H9 (cell line): ENCODE measurements around the gene ART4. TPM values are rescaled to one million over a fixed set of nuclear protein-coding genes. Genes with fewer than 3 reads are reported as not detected.

ENCODE experiments used
- DNase-seq: peaks from one replicate; pipeline ENCODE4 v3.0.0-alpha.2; 2017
- H2AFZ ChIP-seq: one replicate; pipeline ENCODE4 v1.6.1; 2013; ENCODE audit warnings: mild to moderate bottlenecking, low read length, control low read depth, moderate library complexity
- H2AK5ac ChIP-seq: 2 replicates; pipeline ENCODE4 v1.6.1; 2013; ENCODE audit warnings: low read length, control low read depth, mixed read lengths; ENCODE audit not compliant: insufficient read length
- H2BK120ac ChIP-seq: one replicate; pipeline ENCODE4 v1.6.1; 2013; ENCODE audit warnings: low read depth, mild to moderate bottlenecking, low read length, control low read depth, inconsistent platforms; ENCODE audit not compliant: poor library complexity, severe bottlenecking
- H2BK12ac ChIP-seq: 2 replicates; pipeline ENCODE4 v1.6.1; 2013; ENCODE audit warnings: low read length, control low read depth, mixed read lengths, low read depth; ENCODE audit not compliant: insufficient read length
- H2BK15ac ChIP-seq: 2 replicates; pipeline ENCODE4 v1.6.1; 2013; ENCODE audit warnings: low read depth, low read length, control low read depth
- H2BK20ac ChIP-seq: one replicate; pipeline ENCODE4 v1.6.1; 2013; ENCODE audit warnings: low read depth, mild to moderate bottlenecking, low read length, control low read depth, inconsistent platforms; ENCODE audit not compliant: poor library complexity, severe bottlenecking
- H2BK5ac ChIP-seq: 2 replicates; pipeline ENCODE4 v1.6.1; 2013; ENCODE audit warnings: low read length, control low read depth, mixed read lengths; ENCODE audit not compliant: insufficient read length
- H3K14ac ChIP-seq: 2 replicates; pipeline ENCODE4 v1.6.1; 2013; ENCODE audit warnings: low read length, control low read depth; ENCODE audit not compliant: insufficient read depth
- H3K18ac ChIP-seq: 2 replicates; pipeline ENCODE4 v1.6.1; 2013; ENCODE audit warnings: low read depth, mild to moderate bottlenecking, mixed read lengths, low read length, control low read depth; ENCODE audit not compliant: insufficient read length
- H3K23ac ChIP-seq: 2 replicates; pipeline ENCODE4 v1.6.1; 2013; ENCODE audit warnings: low read length, control low read depth, mixed read lengths, low read depth; ENCODE audit not compliant: insufficient read length
- H3K23me2 ChIP-seq: 2 replicates; pipeline ENCODE4 v1.6.1; 2013; ENCODE audit warnings: low read depth, mild to moderate bottlenecking, mixed read lengths, low read length, control low read depth; ENCODE audit not compliant: insufficient read length, poor library complexity, severe bottlenecking
- H3K27ac ChIP-seq: 2 replicates; pipeline ENCODE4 v1.5.1; 2013; ENCODE audit warnings: low read length, control low read depth, mixed read lengths, low read depth; ENCODE audit not compliant: insufficient read length
- H3K27me3 ChIP-seq: 2 replicates; pipeline ENCODE4 v1.6.1; 2013; ENCODE audit warnings: low read length, control low read depth, inconsistent platforms; ENCODE audit not compliant: insufficient read depth
- H3K4ac ChIP-seq: 2 replicates; pipeline ENCODE4 v1.6.1; 2013; ENCODE audit warnings: low read depth, mild to moderate bottlenecking, control low read depth, inconsistent platforms, low read length, moderate library complexity
- H3K4me1 ChIP-seq: 2 replicates; pipeline ENCODE4 v1.6.1; 2013; ENCODE audit warnings: low read length, control low read depth, inconsistent platforms; ENCODE audit not compliant: insufficient read depth
- H3K4me2 ChIP-seq: 2 replicates; pipeline ENCODE4 v1.6.1; 2013; ENCODE audit warnings: low read length, control low read depth, mixed read lengths; ENCODE audit not compliant: insufficient read length, insufficient read depth
- H3K56ac ChIP-seq: 2 replicates; pipeline ENCODE4 v1.6.1; 2013; ENCODE audit warnings: low read depth, mild to moderate bottlenecking, mixed read lengths, low read length, control low read depth; ENCODE audit not compliant: insufficient read length
- H3K79me1 ChIP-seq: 2 replicates; pipeline ENCODE4 v1.6.1; 2013; ENCODE audit warnings: low read depth, mild to moderate bottlenecking, moderate library complexity, low read length, control low read depth, inconsistent platforms; ENCODE audit not compliant: insufficient read depth, poor library complexity, severe bottlenecking
- H3K79me2 ChIP-seq: 2 replicates; pipeline ENCODE4 v1.6.1; 2013; ENCODE audit warnings: low read length, control low read depth, inconsistent platforms; ENCODE audit not compliant: insufficient read depth
- H3K9ac ChIP-seq: 2 replicates; pipeline ENCODE4 v1.6.1; 2013; ENCODE audit warnings: low read length, control low read depth, mixed read lengths; ENCODE audit not compliant: insufficient read length; ENCODE audit errors: extremely low read depth
- H3K9me3 ChIP-seq: one replicate; pipeline ENCODE4 v1.6.1; 2013; ENCODE audit warnings: low read depth, low read length, inconsistent platforms; ENCODE audit not compliant: control insufficient read depth
- H3T11ph ChIP-seq: one replicate; pipeline ENCODE4 v1.6.1; 2013; ENCODE audit warnings: mild to moderate bottlenecking, low read length, control low read depth, inconsistent platforms
- H4K20me1 ChIP-seq: one replicate; pipeline ENCODE4 v1.6.1; 2013; ENCODE audit not compliant: control insufficient read depth, insufficient read length, insufficient read depth
- H4K5ac ChIP-seq: 2 replicates; pipeline ENCODE4 v1.6.1; 2013; ENCODE audit warnings: low read depth, mild to moderate bottlenecking, mixed read lengths, low read length, control low read depth; ENCODE audit not compliant: insufficient read length
- H4K8ac ChIP-seq: replicated peaks from 2 replicates; pipeline ENCODE4 v1.6.1; 2013; ENCODE audit warnings: low read length, control low read depth, mixed read lengths, low read depth; ENCODE audit not compliant: insufficient read length
- H4K91ac ChIP-seq: 2 replicates; pipeline ENCODE4 v1.6.1; 2013; ENCODE audit warnings: low read depth, mild to moderate bottlenecking, moderate library complexity, mixed read lengths, low read length, control low read depth; ENCODE audit not compliant: insufficient read length
- H3K27ac Mint-ChIP-seq, 3 experiments: 2 replicates in 2 of 3; 3 replicates in 1 of 3; pipeline ENCODE4 v1.8.0; 2020 to 2021; ENCODE audit warnings: mixed read lengths in 3 of 3, mild to moderate bottlenecking in 1 of 3, moderate library complexity in 1 of 3
- H3K27me3 Mint-ChIP-seq: 2 replicates; pipeline ENCODE4 v1.8.0; 2021; ENCODE audit warnings: low read depth, mild to moderate bottlenecking, moderate library complexity, mixed read lengths
- H3K36me3 Mint-ChIP-seq, 3 experiments: 2 replicates in 2 of 3; 3 replicates in 1 of 3; pipeline ENCODE4 v1.8.0; 2020 to 2021; ENCODE audit warnings: low read depth in 3 of 3, mixed read lengths in 3 of 3; ENCODE audit not compliant: insufficient read depth in 1 of 3
- H3K4me1 Mint-ChIP-seq, 2 experiments: 2 replicates each; pipeline ENCODE4 v1.8.0; 2020; ENCODE audit warnings: mixed read lengths in 2 of 2
- H3K4me3 Mint-ChIP-seq, 2 experiments: 2 replicates in 1 of 2; 3 replicates in 1 of 2; pipeline ENCODE4 v1.8.0; 2020 to 2021; ENCODE audit warnings: mild to moderate bottlenecking in 2 of 2, mixed read lengths in 2 of 2, moderate library complexity in 1 of 2
- H3K9me3 Mint-ChIP-seq, 2 experiments: 2 replicates in 1 of 2; 3 replicates in 1 of 2; pipeline ENCODE4 v1.8.0; 2020; ENCODE audit warnings: mild to moderate bottlenecking in 2 of 2, mixed read lengths in 2 of 2, moderate library complexity in 1 of 2
- WGBS: extraction: QIAGEN DNeasy Blood & Tissue Kit; methylation state at CpG from one replicate; pipeline ENCODE4 v1.1.7; 2013; ENCODE audit warnings: missing lambda C conversion rate, low lambda C conversion rate, mixed read lengths; ENCODE audit not compliant: insufficient read length; ENCODE audit errors: extremely low coverage; 5-methylcytosine and 5-hydroxymethylcytosine counted together
- total RNA-seq: library from RNA; stranded (reverse); gene quantifications from 2 replicates; pipeline ENCODE4 v1.2.1, GENCODE V29; 2021
- TF ChIP-seq, protein P1 (sequence below): fragments of 200-600 bp; sonication (generic); conservative IDR thresholded peaks from 3 replicates; pipeline ENCODE4 v1.8.0; 2021; ENCODE audit warnings: antibody characterized with exemption, mild to moderate bottlenecking

Gene ART4
- total RNA-seq, 1 experiment from 2014 or later = not detected

DNA sequence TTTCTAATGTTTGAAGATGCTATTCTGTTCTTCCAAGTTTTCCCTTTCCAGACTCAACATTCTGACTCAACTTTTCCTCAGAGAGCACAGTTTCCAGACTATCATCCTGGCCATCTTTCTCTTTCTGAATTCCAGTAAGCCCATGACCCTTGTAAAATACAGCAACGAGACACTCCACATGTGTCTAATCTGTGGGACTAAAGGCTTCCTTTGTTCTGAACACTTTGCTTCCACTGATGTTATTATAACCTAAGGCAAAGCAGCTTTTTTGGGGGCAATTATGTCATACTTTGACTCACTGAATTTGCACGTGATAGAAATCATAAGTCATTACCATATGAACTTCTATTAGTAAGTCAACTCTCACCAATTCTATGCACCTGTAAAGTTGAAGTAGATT, 6.3 kb upstream of the ART4 start:
- Histone ChIP-seq H3T11ph (no peak overlapping the region), H3K79me2 (no peaks in the 10 kb centered on the region), H3K23ac (no peak overlapping the region), H3K9me3 (no peaks in the 10 kb centered on the region), H3K14ac (no peak overlapping the region), H4K8ac (no peak overlapping the region), H3K9ac (no peak overlapping the region), H3K18ac (no peak overlapping the region), H4K20me1 (no peaks in the 10 kb centered on the region), H4K5ac (no peak overlapping the region), H3K56ac (no peak overlapping the region), H3K27ac (no peak overlapping the region), H3K4ac (no peak overlapping the region), H2BK12ac (no peak overlapping the region), H3K79me1 (no peaks in the 10 kb centered on the region), H3K23me2 (no peaks in the 10 kb centered on the region), H2AFZ (no peak overlapping the region), H4K91ac (no peak overlapping the region), H2BK15ac (no peak overlapping the region), H2BK5ac (no peak overlapping the region), H3K4me1 (peaks cover 2% of the 10 kb centered on the region; the same call in 1 of the 2 replicates), H3K4me2 (no peak overlapping the region), H3K27me3 (no peaks in the 10 kb centered on the region; the same call in 1 of the 2 replicates), H2BK20ac (no peak overlapping the region), H2BK120ac (no peak overlapping the region), H2AK5ac (no peak overlapping the region)
- H3K4me3 Mint-ChIP-seq = no peak overlapping the region
- no CpG with 5 or more reads among the region's 2 CpGs for WGBS
- H3K27me3 Mint-ChIP-seq = no peaks in the 10 kb centered on the region
- no peaks in the 10 kb centered on the region for H3K36me3 Mint-ChIP-seq
- no peak overlapping the region for H3K27ac Mint-ChIP-seq
- no peaks in the 10 kb centered on the region for H3K9me3 Mint-ChIP-seq
- peaks cover 18 to 20% of the 10 kb centered on the region in 2 experiments for H3K4me1 Mint-ChIP-seq
- TF ChIP-seq, protein P1, sequence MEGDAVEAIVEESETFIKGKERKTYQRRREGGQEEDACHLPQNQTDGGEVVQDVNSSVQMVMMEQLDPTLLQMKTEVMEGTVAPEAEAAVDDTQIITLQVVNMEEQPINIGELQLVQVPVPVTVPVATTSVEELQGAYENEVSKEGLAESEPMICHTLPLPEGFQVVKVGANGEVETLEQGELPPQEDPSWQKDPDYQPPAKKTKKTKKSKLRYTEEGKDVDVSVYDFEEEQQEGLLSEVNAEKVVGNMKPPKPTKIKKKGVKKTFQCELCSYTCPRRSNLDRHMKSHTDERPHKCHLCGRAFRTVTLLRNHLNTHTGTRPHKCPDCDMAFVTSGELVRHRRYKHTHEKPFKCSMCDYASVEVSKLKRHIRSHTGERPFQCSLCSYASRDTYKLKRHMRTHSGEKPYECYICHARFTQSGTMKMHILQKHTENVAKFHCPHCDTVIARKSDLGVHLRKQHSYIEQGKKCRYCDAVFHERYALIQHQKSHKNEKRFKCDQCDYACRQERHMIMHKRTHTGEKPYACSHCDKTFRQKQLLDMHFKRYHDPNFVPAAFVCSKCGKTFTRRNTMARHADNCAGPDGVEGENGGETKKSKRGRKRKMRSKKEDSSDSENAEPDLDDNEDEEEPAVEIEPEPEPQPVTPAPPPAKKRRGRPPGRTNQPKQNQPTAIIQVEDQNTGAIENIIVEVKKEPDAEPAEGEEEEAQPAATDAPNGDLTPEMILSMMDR = no peak
- no peak for DNase-seq
